HG02642 (cell line): Measurements from ENCODE around the gene PLEKHA6.
A peak's percentile ranks its signal among the peaks of the same experiment; 100 is the strongest.

ENCODE experiments used
- ATAC-seq: cut with Tn5 transposase; IDR thresholded peaks from one replicate; pipeline ENCODE4 v1.9.1; 2021; ENCODE audit warnings: mild to moderate bottlenecking; ENCODE audit not compliant: unreplicated experiment, poor library complexity

Gene PLEKHA6

DNA sequence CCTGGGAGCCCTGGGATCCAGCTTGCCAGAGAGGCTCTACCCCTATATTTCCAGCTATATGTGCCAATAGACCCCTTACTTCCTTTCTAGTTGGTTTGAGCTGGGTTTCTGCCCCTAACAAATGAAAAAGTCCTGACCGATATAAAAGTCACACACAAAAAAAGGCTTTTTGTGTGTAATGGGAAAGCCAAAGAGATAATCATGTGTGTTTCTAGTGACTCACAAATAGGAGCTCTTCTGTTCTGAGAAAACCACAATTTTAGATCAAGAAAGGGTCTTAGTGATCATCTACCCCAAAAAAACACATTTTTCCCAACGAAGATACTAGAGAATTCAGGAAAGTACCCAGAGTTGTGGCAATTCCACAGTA, 23.0 kb upstream of the PLEKHA6 start:
- no peak for ATAC-seq

DNA sequence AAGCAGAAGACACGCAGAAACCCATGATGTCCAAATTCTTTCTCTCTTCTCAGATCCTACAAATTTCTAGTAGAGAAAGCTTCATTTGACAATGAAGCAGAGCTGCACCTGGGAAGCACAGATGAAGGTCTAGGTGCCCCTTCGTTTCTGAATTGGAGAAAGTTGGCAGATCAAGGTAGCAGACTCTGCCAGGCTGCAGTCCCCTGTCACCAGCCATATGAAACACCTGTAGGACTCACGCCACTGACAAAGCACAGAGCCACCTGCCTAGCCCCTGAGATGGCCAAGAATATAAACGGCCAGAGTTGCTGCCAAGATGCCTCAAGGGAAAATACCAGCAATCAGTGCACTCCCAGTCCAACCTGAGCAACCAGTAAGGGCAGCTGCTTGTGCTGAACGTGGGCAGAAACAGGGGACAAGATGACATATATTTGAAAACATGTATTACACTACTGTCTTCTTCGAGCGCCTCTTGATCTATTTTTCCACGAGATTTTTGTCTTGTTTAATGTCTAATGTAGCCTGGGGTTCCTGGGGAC, 20.6 kb upstream of the PLEKHA6 start:
- ATAC-seq: no peak

DNA sequence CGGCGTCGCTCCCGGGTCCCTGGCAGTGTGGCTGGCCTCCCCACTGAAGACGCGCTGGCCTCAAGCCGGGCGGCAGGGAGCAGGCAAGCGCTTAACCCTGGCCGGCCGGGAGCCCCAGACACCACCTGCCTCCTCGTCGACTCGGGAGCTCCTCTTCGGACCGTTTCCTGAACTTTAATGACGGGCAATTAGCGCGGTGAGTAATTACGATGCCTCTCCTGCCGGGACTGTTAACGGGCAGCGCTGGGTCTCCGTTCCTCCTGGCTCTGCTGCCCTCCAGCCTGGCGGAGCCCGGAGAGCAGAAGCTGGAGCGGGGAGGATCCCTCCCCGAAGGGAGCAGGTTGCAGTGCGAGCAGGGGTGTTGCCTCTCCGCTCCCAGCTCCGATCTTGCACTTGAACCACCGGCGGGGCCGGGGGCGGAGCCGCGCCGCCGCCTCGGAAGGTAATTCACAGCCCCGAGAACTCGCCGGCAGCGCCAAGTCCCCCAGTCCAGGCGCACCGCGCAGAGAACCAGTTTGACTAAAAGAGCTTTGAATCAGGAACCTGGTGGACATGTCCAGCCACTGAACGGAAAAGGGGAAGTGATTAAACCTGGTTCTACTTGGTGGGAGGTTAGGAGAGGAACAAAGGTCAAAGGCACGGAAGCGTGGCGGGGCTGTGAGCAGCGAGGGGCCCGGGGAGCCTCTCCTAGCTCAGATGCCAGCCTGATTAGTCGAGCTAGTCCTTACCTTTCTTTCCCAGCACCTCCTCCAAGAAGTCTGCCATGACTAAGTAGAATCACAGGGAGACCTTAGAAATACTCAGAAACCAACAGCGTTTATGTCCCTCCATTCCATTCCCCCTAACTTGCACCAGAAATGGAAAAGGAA, 18.3 kb upstream of the PLEKHA6 start:
- ATAC-seq: no peak

DNA sequence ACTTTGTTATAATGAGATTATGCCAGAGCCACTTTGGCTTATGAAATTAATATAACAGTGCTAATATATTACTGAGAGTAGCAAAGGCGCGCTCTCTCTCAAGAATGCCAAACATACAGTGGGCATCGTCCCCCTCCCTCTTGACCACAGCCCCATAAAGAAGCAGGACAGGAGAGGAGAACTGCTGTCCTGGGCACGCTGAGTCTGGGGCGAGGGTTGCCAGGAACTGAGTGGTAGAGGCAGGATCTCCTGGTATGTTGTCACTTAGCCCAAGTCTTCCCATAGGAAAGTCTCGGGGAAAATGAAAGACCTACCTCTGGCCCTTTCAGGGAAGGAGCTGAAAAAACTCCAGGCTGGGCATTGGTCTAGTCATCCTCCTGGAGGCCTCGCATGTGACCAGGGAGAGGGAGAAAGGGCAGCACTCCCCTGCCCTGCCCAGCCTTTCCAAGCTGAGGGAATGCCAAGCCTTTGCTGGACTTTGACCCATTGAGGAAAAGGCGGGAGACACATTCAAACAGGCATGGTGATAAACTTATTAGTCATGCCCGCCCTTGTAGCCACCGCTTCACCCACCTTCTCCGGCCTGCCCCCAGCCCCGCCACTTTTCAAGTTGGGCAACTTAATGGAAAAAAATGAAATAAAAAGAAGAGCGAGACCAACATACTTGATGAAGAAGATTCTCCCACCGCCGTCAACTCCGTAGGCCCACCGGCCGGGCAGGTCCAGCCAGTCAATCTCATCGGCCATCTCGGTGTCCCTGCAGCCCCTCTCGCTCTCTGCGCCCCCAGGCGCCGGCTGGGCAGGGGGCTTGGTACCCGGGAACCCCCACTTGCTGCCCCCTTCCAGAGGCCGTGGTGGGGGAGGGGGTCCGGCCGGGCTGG, 17.4 kb upstream of the PLEKHA6 start:
- no peak for ATAC-seq

DNA sequence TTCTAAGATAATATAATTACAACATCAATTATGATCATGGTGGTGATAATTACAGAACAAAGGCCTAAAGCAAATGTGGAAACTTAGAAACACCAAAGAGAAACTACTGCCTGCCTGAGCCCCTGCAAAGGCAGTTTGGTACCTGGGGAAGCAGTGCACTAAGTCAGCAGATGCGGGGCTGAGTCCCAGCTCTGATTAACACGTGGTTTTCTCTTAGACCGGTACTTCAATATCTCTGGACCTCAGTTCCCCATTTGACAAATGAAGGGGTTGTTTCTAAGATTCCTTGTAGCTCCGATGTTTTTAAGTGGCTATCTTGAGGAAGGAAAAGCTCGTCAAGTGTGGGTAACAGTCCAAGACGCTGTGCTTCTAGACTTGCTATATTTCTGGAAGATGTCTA, 16.7 kb upstream of the PLEKHA6 start:
- no peak for ATAC-seq

DNA sequence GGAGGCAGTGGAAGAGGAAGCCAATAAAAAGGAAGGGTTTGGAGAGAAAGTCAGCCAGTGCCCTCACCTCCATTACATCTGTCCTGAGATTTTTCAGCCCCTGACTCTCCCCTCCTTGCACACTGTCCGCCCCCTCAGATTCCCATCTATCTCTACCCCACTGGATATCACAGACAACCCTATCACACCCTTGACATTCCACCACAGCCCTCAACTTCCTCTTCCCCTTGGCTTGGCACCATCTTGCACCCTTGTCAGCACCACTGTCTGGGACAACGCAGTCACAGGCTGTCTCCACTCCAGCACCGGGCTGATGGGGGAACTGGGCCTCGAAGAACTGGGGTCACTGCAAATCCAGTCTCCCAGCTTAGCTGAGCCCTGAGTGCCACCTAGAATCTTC, 14.2 kb upstream of the PLEKHA6 start:
- ATAC-seq: no peak

DNA sequence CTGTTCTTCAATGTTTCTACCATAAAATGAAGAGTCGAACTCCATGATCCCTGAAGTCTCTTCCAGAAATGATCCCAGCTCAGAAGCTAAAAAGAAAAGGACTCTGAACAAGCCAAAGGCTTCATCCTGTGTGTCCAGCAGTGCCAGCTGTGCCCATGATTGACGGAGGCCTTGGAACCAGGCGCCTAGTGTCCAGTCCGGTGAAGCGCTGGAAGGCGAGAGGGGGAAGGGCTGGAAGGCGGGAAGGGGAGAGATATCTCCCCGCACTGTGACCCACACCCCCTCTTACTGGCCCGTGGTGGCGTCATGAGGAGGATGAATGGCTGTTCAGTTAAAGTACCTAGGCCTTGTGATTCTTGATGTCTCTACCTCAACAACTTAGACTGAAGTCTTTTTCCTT, 10.4 kb upstream of the PLEKHA6 start:
- ATAC-seq: no peak

DNA sequence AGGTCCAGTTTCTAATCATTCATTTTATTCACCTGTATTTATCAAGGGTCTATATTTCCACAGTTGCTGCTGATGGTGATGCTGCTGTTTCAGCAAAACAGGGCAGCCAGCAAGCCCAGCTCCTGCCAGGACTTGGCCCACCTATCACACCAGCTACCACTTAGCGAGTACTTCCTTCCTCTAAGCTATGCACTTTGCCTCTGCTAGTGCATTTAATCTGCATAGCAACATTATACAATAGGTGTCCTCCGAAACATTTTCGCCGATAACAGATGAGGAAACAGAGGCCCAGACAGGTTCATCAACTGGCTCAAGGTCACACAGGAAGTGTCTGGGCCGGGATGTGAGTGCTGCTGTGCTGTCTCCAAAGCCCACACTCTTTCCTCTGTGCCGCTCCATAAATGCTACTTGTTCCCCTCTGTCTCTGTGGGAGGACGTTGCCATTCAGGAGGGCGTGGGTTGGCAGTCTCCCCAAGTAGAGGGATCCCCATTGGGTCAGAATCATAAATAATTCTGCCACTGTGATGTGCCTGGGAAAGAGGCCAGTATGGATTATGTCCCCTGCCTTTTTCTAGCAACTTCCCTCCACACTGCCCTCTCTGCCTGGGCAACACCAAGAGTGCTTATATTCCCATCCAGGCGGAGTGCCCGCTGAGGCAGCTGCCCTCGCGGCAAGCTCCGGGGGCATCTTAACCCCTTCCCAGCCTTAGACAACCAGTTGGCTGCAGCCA, 9.4 kb upstream of the PLEKHA6 start:
- no peak for ATAC-seq

DNA sequence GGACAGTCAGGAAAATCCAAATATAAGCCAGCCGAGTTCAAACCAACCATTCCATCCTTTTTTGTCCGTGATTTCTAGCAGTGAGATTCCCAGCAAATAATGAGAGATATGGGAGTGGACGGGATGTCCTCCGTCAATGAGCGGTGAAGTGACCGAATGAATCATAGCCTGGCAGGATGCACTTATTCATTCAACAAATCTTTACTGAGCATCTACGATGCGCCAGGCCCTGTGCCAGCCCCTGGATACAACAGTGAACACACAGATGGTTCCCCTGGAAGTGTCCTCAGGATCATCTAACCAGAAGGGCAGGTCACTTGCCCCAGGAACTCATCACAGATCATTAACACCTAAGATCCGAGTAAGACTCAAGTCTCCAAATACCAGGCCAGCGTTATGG, 8.2 kb upstream of the PLEKHA6 start:
- no peak for ATAC-seq

DNA sequence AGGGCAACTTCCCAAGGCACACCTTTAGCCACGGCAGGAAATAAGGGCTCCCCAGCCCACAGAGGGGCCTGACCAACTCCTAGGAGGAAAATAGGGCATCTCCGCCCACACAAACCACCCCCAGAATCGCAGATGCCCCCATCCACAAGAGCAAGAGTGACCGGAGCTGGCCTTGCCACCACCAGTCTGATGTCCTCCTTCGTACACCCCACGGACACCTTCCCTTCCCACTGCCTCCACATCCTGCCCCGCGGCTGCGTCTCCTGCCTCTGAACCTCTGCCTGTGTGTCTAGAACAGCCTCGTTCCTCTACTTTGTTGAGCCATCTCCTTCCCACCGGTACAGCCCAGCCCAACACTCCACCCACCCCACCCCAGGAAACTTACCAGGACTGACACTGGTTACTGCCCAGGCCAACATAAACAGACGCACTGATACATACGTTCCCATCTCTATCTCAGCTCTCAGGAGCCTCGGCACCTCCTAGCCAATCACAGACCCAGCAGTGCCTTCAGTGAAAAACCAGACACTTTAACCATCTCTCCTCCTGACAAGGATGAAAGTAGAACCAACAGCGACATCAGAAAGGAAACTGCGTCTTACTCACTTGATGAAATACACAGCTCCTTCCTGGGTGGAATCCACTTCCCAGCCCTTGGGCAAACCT, 7.6 kb upstream of the PLEKHA6 start:
- no peak for ATAC-seq

DNA sequence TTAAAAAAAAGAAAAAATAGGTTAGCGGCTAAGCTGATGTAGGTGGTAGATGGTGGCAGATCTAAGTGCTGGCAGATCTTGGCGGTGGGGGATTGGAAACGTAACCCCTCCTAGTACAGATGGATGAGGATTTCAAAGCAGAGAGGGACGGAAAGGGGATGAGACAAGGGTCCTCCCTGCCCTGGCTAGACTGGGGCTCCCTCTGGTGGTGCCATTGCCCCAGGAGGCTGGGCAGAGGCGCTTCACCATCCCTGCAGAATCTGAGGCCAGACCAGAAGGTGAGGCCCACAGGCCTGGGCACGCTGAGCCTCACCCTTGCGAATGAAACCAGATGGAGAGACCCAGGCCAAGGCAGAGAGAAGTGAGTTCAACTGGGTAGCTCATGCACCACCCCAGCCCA, 7.0 kb upstream of the PLEKHA6 start:
- no peak for ATAC-seq

DNA sequence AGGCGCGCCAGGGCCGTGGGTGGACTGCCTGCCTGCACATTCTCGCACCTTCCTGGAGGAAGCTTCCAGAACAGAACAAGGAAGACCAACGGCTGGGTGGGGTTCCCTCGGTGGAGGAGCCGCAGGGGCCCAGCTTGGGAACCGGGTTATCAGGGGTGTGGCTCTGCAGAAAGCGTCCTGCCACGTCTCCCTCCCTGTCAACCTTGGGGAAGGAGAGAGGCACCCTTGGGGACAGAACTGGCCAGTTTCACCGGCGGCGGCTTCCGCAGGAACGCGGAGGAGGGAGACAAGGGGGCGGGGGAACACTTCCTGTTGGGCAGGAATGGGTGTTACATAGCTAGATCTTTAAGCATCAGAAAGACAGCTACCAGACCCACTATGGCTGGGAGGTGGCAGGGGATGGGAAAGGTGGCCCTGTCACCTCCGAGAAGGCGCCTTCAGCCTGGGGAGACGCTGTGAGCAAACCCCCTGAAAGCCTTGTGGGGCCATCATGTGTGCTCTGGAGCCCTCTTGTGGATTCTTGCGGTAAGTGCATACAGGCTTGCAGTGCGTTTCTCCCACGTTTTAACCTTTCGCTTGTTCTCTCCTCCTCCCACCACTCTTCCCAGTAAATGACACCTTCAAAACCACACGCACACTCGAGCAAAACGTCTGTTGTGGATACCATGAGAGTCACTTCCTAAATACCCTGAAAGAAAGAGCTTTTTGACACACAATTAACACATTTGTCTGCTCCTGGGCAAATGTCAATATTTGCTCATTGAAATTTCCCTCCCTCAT, 3.8 kb upstream of the PLEKHA6 start:
- peak; percentile 68 for ATAC-seq

DNA sequence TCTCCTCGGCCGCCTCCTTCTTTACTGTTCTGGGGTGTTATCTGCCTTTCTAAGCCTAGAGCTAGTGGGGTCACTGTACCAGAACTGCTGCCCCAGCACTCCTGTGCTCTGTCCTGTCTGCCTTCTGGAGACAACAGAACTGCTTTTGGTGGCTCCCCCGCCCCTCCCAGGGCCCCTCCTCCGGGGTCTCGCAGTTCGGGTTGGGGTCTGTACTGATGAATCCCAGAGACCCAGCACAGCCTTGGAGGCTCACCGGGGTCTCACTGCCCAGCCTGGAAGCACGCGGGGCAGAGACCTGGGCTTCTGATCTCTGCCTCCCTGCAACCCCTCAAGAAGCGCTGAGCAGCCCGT, 3.2 kb upstream of the PLEKHA6 start:
- ATAC-seq: no peak

DNA sequence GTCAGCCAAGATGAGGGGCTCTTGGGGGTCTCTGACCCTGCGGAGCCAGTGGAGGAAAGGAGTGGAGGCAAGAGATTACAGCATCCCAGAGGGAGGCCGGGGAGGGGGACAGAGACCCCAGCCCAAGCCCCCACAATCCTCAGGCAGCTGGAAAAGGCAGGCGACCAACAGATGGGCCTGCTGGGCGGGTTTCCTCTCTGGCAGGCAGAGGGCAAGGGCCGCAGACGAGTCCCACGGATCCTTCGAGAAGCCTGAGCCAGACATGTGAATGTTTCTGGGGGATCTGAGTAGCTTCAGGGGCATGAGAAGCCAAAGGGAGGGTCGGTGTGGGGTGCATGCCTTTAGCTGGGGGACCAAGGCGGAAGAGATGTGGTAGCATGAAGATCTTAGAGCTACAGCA, 2.1 kb upstream of the PLEKHA6 start:
- no peak for ATAC-seq

DNA sequence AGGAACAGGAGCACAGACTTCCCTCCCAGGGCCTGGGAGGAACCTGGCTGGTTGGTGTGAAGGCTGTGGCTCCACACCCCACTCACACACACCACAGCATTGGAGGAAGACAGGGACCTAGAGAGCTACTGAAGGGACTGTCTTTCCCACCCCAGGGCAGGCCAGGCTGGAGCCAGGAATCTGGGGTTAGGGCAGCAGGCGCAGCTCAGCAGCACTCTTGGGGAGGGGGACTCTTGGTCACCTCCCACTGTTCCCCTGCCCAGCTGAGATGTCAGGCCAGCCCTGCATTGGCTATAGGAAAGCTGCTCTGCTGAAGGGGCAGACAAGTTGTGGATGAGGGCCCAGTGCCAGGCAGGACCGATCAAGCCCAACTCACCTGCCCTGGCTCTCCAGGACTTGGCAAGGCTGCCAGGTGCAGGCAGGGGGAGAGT, 1.6 kb upstream of the PLEKHA6 start:
- no peak for ATAC-seq

DNA sequence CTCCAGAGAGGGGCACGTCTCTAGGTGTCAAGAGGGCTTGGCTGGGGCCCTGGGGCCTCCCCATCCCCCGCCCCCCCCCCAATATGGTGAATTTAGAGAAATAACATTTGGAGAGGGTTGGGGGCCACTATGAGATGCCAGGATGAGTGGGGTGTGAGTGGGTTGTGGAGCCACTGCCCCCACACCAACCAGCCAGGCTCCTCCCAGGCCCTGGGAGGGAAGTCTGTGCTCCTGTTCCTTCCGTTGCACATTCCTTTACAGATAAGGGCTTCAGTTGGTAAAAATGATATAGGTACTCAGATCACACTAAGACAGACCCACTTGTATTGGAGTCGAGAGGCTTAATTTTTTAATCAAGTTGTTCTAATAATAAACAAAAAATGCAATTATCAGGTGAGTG, 585 bp upstream of the PLEKHA6 start:
- ATAC-seq: no peak

DNA sequence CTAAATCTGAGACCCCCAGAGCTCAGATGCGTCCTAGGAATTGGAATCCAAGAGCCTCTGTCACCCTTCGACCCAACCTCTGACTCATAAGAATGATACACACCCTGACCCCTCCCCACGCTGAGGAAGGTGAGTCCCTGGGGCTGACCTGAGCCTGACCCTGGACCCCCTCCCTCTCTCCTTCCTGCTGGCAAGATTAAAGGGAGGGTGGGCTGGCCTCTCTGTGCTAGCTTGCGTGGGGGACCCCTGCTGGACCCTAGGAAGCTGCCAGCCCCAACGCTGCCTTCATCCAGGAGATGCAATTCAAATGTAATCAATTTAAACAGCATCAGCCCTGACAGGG, 627 bp downstream of the PLEKHA6 start:
- ATAC-seq: no peak

DNA sequence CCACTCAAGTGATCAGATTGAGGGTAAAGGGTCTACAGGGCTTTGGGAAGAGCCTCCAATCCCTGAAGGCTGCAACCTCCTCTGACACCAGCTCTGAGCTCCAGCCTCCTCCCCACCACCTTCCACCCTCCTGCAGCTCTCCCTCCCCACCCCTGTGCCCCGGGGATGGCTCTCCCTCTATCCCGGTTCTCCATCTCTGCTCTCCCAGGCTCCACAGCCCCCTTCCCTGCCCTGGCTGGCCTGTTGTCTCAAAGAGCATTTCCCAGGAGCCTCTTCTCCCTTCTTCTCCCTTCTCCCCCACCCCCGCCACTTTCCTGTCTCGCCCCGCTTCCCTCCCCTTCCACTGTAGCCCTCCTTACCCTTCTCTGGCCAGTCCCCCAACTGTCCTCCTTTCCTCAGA, 1.1 kb downstream of the PLEKHA6 start:
- ATAC-seq: no peak
